NCI-H2196 treated with DMSO at 0.1 percent for 48 hours (cell line): Measurements from ENCODE around the gene FAM181B.

ENCODE experiments used
- DNase-seq: peaks from one replicate; lab custom pipeline; 2025; ENCODE audit not compliant: unreplicated experiment; lab: John Stamatoyannopoulos, UW

Gene FAM181B

DNA sequence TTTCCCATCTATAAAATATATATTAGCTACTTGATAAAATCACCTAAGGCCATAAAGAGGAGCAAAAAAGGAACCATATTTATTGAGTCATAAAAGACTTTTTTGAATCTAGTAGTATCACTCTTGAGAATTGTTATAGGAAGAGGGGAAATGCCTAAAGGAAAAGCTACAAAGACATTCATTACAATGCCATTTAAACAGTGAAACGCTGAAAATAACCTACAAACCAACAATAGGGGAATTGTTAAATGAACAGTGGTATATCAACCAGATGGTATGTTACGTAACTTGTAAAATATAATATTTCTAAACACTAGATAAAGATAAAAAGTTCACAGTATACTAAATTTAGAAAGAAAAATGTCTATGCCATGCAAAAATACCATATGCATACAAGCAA is 47.5 kb downstream of the FAM181B start:
- DNase-seq, result no peak

DNA sequence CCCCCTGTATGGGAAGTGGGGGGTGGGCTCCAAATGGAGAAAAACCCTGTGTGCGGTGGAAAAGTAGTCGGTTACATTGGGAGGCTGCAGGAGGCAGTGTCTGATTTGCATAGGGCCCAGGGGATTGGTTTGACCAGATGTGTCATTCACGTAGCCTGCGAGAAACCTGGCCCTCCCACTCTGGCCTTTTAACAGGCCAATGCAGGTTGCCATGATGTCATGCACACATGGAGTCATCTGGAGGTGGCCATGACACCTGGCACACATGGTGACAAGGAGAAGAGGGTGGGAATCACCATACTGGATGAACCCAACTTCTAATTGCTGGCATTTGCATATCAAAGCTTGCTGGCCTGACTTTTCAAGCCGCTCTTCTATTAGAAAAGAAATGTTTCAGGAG is 50.6 kb downstream of the FAM181B start:
- no peak for DNase-seq

DNA sequence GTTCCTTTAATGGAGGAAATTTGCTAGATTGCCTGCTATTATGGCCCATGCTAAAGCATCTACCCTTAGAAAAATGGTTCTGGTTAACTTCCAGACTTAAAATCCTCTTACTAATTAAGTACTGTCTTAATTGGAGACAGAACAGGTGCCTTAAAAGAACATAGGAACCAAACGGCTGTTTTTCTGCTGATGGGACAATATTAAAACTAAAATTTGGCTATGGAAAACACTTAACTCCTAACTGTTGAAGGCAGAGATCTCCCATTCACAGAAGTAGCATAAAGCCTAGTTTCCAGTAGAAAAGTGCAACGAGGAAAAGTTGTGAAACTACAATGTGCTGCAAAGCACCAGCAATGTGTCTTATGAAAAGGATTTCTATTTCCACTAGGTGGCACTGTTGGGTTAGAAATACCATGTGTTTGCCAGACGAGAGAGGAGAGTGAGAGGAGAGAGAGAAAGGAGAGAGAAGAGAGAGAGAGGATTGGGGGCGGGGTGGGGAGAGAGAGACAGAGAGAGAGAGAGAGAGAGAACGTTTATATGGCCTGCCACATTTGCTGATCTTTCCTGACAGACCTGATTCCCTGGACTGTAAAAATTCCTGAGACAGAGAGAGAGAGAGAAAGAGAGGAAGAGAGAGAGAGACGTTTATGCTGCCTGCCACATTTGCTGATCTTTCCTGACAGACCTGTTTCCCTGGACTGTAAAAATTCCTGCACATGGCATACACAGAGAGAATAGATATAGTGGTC is 51.5 kb downstream of the FAM181B start:
- DNase-seq, result peak; percentile 32

DNA sequence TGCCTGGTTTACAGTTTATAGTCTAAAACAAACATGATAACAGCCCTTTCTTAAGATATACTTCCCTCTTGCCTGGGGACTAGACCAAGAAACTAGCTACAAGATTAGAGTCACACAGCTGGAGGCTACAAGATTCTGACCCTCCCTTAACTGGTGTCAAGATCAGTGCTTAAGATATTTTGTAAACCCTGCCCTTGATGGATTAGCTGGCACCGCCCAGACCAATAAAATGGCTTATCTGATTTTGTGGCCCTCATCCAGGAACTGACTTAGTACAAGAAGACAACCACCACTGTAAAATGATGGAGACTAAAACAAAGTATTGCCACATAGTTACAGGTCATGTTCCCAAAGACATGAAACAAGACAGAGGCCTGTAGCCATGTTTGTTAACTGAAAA is 53.4 kb downstream of the FAM181B start:
- no peak for DNase-seq
